Posterior cingulate gyrus (tissue), 11 donors: ENCODE data around the gene FOXC2.

Source experiments
- DNase-seq, 10 donors: peaks; one replicate each; pipeline versions ENCODE4 v3.0.0 to v3.0.0-alpha.2; 2020 to 2021; ENCODE audit warnings: mixed read lengths in 3 of 10
- intact Hi-C: fragments of 100-400 bp; cut with DNase I; formaldehyde crosslinking; loops from one replicate; pipeline ENCODE4 v1.15.1; 2023

Gene FOXC2

DNA sequence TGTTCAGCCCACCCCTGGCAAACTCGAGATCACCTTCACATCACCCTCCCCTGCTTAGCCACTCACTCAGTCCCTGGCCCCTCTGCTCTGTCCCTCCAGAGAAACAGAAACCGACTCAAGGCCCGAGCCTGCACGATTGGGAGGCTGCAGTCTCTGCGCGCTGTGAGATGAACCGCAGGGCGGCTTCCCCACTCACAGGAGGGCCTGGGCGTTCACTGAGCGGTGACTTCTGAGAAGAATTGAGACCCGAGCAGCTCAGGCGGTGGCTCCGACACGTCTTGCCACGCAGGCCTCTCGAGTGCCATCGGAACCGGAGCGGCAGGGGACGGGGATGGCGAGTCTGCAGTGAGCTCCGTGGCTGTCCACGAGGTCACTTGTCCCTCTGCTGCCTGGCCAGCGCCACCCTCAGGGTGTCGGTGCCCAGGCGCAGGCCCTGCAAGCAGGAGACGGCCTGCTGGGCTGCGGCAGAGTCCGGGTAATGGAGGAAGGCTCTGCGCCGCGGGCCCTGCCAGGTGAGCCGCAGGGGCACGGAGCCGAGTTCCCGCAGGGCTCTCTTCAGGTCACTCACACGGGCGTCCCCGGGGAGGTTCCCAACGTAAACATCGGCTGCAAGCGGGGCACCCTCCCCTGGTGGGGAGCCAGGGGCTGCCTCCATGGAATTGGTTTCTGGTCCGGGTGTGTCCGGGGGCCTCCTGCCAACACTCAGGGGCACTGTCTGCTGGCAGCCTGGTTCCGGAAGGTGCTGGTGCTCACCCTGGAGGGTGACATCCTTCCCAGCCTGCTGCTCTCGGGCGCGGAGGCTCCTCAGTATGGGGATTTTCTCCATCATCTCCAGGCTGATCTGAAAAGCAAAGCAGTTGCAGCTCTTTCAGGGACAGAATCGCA, 34.7 kb upstream of the FOXC2 start:
- intact Hi-C loops, result no loop called here
- peak in 3 of 10 donors; percentile 66 to 83 (median 75) for DNase-seq

DNA sequence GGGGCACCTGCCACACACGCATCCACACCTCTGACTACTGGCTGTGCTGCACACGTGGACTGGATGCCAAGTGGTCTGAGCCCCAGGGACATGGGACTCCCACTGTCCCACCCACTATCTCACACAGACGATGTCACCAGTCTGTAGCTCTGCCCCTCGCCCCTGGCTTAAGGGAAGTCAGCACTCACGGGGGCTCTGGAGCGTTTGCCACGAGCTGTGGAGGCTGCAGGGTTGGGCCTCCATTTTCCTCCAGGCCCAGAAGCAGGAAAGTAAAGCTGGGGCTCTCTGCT, 34.2 kb upstream of the FOXC2 start:
- DNase-seq, result peak in 1 of 10 donors; percentile 27
- intact Hi-C loops, result no loop called here

DNA sequence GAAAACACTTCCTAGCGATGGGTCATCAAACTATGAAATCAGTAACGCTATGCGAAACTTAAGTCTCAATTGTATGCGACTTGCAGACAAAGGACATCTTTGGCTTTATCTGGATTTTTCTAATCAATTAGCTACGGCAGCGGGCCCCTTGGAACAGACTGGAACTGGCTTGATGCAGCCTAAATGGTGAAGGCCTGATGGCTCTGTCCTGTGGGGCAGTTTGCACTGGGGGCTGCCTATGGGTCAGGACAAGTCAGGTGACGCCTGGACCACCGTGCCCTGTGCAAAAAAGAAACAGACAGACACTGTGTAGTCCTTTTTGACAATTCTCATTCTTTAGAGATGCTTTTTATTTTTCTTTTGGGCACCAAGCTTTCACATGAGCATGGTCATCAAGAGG, 33.6 kb upstream of the FOXC2 start:
- intact Hi-C loops, result no loop called here
- peak in 3 of 10 donors; percentile 49 to 61 (median 55) for DNase-seq

DNA sequence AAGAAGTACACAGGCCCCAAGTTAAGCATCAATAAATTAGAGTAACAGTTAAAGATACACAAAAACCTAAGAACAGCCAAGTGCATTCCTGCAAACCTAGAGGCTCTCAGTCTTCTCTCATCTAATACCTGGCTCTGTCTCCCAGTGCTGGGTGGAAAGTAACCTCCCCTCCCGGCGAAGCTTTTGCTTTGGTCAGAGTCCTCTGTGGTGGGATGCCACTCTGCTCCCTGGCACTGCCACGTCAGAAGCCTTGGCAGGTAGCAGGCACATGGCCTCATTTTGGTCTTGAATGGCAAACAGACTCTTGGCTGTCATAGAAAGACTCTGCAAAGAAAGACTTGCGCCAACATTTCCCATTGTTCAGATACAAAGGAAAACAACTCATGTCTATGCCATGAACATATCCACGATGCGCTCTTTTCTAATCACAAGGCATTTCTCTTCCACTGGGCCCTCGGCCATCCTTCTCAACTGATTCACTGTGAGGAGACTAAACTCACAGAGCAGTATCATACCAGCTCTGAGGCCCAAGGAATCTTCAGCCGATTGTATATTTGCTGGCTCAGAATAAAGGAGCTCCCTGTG, 32.8 kb upstream of the FOXC2 start:
- peak in 1 of 10 donors; percentile 83 for DNase-seq
- intact Hi-C loops, result no loop called here

DNA sequence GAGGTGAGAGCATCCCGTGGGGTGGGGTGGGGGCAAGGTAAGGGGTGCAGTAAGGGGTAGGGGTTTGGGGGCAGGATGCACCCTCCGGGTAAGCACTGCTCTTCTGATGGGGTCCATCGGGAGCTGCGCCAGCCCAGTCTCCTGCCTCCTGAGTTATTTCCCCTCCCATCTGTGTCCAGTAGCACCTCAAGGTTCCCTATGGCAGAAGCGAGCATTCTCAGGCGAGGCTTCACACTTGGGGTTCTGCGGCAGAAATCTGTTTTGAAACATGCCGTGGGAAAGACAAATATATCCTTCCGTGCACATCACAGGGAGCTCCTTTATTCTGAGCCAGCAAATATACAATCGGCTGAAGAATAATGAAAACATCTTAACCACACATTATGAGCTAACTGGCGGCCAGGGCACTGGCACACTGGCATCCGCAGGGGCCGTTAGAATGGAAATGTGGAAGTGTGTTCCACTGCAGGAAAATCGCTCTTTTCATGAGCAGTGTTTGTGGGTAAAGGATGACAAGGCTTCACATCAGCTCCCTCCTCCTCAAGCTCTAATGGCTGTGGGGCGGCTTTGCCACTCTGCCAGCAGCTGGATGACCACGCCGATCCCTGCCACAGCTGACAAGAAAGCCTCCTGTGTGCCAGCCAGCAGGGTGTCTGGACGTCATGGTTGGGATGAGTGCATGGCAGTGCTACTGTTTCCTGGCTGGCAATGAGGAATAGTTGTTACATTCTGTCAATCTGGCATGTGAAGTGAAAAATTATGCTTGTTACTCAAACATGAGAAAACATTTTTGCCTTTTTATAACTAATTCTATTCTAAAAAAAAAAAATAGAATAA, 31.6 kb upstream of the FOXC2 start:
- DNase-seq, result peak in 7 of 10 donors; percentile 61 to 96 (median 76)
- intact Hi-C loops, result no loop called here

DNA sequence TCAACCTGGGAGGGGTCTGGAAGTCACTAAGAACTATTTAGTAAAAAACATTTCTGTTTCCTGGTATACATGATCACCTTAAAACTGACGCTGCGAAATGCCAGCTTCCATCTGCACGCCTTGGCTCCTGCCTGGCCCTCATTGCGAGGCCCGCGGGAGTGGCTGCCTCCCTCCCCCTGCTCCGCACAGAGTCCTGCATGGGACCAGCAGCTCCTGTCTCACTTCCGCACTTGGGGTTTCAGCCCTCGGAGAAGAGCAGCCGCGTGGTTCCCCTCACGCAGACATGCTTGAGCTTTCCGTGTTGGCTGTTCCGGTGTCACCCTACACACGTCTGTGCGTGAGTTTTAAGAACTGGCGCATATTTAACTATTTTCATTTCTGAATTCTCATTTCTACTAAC, 30.0 kb upstream of the FOXC2 start:
- DNase-seq, result peak in 1 of 10 donors; percentile 54
- intact Hi-C loops, result no loop called here

DNA sequence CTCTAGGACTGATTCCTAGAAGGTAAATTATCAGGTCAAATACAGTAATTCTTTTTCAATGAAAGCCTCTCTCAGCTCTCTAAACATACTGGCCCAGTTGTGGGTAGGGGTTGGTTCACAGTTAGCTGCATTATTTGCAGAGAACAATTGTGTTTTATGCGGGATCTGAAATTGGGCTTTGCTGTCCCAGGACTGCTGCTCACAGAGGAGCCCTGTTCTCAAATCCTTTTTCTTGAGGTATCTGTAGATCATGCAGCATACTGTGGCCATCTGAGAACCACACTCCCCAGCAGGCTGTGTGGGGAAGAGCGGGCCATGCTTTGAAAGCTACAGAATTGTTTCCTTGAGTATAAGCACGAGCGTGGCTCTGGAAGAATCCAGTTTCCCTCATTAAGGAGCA, 29.1 kb upstream of the FOXC2 start:
- intact Hi-C loops, result no loop called here
- DNase-seq, result peak in 1 of 10 donors; percentile 6

DNA sequence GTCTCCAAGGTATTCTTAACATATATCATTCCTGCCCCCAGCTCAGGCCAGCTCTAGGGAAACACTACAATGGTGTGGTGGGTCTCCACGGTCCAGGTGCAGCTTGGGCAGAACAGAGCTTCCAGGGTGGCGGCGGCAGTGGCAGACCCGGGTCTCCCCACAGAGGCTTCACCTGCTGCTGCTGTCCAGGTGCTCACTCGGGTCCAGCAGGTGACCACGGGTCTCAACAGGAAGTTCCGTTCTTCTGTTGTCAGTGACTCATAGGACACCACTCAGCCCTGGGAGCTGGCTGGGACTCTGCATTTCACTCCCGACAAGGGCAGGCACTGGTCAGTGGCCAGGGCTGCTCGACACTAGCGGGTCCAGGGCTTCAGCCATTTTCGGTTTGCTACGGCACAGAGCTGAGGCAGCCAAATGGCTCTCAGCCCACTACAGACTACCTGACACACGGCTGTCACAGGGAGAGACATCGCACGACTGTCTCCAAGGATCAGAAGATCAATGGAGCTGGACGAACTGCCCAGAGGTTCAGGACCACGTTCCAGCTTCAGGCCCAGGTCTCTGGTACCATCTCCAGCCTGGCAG, 28.3 kb upstream of the FOXC2 start:
- DNase-seq, result peak in 1 of 10 donors; percentile 32
- intact Hi-C loops, result no loop called here

DNA sequence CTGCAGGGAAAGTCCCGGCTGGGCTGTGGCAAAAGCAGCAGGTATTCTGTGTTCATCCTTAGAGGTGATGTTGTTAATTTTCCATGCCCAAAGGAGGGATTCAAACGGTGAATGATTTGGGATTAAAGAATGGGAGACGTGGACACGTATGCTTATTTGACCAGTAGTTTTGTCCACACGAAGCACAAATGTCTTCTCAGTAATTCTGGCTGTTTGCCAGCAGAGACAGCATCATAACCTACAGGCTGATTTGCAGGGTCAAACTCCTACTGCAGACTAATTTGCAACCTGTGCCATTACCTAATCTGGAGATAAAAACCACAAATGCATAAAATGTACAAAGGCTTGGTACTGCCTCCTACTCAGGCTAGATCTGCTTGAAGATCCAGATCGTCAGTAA, 25.7 kb upstream of the FOXC2 start:
- intact Hi-C loops, result no loop called here
- DNase-seq, result no peak

DNA sequence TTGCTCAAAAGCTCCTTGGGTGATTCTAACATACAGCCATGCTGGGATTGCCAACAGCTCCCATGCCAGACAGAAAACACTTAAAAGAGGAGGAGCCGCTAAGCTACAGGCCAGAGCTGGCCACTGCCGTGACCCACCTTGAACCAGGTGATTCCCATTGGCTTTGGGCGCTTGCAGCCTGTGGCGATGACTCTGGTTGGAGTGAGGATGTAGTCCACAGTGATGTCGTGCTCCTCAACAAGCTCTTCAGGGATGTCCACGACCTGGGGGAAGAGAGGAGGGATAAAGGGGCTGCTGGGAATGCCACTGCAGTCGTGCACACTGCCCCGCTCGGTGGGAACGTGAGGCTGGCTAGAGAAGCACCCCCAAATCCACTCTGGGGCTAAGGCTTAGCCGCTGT, 25.1 kb upstream of the FOXC2 start:
- intact Hi-C loops, result no loop called here
- DNase-seq, result no peak

DNA sequence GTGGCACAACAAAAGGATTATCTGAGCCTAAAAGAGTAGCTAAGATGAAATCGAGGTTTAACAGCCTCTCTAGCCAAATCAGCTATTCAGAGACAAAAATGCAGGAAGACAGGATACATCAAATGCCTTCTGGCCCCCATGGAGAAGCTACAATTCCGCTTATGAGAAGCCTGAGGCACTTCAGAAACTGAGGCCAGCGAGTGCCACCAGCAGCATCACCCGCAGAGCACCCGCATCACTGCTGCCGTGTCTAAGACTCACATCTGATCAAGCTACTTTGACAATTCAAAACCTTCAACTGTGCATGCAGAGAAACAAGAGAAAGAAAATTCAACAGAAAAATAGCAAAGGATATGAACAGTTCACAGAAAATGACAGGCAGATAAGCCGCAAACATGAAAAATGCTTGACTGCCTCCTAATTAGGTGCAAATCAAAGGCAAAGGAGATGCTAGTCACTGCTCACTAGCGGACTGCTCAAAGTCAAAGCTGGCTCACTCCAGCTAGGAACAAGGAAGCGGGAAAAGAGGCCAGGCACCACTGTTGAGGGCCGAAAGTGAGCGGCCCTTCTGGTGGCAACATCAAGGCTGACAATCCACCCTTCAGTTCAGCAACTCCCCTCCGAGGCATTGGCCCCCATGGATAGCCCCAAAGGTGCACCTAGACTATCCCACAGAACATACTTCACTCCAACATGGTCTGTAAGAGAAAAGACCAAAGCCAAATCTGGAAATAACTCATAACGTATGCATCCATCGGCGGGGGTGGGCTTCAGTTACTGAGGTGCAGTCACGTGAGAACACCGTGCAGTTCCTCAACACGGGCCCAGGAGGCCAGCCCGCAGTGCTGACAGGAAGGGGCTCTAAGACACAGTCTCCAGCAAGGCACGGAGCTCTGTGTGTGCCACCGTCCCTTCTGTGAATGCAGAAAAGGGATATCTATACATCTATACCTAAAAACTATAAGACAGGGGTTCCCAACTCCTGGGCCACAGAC, 23.6 kb upstream of the FOXC2 start:
- peak in 1 of 10 donors; percentile 65 for DNase-seq
- intact Hi-C loops, result no loop called here

DNA sequence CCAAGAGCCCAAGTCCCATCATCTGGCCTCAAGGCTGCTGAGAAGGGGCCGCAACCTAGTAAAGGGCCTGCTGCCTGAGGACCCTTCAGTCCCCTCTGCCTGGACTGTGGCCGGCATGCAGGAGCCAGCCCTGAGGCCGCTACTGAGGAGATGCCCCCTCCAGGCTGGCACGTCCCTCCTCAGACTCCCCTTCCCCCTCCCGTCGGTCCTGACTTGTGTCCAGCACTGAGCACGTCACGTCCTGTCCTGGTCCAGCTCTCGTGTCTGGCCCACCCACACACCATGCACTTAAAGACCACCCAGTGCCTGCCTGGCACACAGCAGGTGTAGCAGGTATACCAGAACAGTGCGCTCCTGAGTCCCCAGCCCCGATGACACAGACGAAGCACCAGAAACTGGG, 21.1 kb upstream of the FOXC2 start:
- intact Hi-C loops, result no loop called here
- peak in 2 of 10 donors; percentile 5 to 46 for DNase-seq

DNA sequence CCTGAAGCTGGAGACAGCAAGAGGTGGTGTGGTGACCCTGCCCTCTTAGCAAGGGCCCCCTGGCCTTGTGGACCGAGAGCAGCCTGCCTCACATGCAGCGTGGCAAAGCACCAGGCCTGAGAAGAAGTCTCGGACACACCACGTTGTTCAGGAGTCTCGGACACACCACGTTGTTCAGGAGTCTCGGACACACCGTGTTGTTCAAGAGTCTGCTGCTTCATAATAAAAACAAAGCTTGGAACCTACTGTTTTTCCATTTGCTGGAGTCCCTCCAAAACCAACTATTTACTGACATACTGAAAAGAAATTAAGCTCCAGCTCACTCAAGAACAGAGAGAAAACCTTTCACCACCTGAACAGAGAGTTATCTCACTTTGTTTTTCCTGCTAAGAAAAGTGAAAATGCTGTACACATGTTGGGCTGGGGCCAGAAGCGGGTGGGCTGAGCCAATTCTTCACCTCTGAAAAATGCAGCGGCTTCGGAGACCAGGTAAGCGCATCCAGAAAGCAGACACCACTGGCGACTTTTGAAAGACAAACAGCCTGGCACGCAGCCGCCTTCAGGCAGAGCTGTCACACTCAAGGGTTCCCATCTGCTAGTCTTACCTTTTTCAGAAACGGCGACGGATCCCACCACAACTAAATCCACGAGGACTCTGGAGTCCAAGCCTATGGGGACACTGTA, 20.5 kb upstream of the FOXC2 start:
- intact Hi-C loops, result no loop called here
- DNase-seq, result peak in 1 of 10 donors; percentile 55

DNA sequence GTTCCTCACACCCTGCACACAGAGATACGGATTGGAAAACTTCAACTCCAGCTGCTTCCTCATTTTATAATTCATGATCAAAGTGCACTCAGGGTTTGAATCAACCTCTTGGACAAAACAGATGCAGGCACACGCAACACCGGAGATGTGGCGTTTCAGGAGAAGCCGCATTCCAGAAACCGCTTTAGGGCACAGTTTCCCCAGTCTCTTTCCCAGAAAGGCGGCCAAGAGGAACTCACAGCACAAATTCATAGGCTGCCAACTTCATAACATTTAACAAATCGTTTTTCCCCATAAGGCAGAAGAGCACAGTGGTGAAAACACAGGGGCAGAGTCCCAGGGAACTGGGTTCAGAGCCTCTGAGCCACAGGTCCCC, 20.0 kb upstream of the FOXC2 start:
- DNase-seq, result no peak
- intact Hi-C loops, result no loop called here

DNA sequence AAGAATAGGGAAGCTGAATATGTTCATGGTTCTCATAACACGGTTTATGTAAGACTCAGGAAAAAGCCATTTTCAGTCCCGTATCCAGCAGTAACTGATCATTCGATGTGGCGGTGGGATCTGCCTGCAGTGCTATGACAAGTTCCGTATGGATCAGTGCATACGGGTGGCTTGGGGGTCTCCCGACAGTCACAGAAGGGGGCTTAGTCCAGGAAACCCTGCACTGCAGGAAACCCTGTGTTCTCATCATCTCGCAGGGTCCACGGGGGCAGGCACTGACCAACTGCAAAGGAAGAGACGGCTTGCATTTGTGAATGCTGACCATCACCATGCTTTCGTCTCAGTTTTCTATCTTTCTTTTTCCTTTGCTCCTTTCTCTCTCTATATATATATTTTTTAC, 19.3 kb upstream of the FOXC2 start:
- DNase-seq, result no peak
- intact Hi-C loops, result no loop called here

DNA sequence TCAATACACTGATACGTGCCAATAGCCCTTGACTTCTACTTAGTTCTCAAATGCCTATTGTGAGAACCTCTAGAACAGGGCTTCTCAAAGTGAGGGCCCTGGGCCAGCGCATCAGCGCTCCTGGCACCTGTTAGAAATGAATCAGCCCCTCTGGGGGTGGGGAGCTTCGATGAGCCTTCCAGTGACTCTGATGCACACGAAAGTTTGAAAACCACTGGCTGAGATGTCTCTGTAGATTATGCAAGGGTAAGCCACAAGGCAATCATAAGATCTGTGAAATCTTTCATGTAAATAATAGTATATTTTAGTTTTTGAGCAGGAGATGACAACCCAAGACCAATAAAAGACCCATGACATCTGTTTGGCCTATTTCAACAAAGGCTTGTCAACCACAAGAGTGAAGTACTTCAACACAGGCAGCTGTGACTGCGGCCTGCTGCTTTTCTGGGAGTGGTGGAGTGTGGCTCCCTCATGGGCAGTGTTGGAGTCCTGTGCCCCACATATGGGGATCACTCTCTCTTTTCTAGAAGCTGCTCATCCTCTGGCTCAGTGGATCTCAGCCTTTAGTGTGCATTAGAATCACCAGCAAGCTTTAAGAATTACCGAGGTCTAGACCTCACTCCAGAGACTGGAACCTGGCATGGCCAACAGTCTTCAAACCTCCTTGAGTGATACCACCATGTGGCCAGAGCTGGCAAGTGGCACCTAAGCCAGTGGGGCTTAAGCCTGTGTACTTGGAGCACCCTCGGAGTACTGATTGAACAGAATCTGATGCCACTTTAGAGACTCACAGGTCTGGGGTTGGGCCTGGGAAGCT, 17.3 kb upstream of the FOXC2 start:
- intact Hi-C loops, result no loop called here
- peak in 1 of 10 donors; percentile 2 for DNase-seq

DNA sequence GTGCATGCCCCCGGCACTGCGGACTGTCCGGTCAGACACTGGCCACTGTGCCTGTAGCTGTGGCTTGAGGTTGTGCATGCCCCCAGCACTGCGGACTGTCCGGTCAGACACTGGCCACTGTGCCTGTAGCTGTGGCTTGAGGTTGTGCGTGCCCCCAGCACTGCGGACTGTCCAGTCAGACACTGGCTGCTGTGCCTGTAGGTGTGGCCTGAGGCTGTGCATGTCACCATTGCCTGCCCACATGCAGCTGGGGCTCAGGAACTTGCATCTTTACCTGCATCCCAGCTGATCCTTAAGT, 16.8 kb upstream of the FOXC2 start:
- intact Hi-C loops, result loop anchor here (10.0 kb wide), 1 partner anchor 835 kb away; the partner anchor contains the start of gene FBXO31
- no peak for DNase-seq

DNA sequence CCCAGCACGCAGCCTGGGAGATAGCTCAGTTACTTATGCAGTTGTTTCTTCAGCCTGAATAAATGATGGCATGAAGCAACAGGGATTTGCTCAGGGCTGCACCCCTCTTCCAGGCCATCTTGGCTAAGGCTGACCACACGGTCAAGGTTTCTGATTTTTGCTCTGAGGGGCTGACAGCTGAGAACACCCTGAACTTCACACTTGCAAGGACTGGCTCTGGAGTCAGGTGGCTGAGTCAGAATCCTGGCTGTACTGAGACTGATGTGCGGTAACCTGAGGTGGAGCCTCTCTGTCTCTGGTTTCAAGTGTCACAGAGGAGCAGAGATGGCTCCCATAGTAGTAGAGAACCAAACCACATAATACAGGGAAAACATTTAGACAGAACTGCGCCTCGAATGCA, 16.3 kb upstream of the FOXC2 start:
- DNase-seq, result no peak
- intact Hi-C loops, result loop anchor here (10.0 kb wide), 1 partner anchor 835 kb away; the partner anchor contains the start of gene FBXO31
